GM13977 (cell line): ENCODE results near the gene PDGFA.

Experiments used
- DNase-seq: peaks from one replicate; pipeline ENCODE4 v3.0.0; 2012; ENCODE audit warnings: low spot score
- in situ Hi-C: fragments of 300-500 bp; cut with MboI; formaldehyde crosslinking; loops from one replicate; pipeline ENCODE4 v1.12.0; 2022; ENCODE audit warnings: low sequenced_read_pairs, low pct_unique_long_range_greater_than_20kb, mixed read lengths, inconsistent platforms; ENCODE audit not compliant: unreplicated experiment
- TF ChIP-seq, protein P1 (sequence below): IDR thresholded peaks from 2 replicates; pipeline ENCODE4 v1.5.1; 2012; ENCODE audit warnings: mild to moderate bottlenecking, control low read depth; ENCODE audit not compliant: insufficient read depth; ENCODE audit errors: extremely low read depth, missing control alignments

Gene PDGFA

DNA sequence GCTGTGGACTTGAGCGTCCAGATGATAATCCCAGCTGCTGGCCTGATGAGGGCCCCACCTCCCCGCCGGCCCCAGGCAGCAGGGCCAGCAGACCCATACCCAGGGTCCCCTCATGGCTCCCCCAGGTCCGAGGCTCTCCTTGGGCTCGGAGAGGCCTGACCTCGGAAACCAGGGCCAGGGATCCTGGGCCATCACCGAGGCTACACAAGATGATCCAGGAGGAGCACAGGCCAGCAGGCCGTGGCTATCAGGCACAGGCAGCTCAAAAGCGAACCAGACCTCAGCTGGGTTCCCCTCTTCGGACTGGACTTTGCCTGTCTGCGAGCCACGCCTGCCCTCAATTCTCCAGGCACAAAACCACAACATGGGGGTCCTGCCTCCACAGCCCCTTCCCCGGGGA lies 17.4 kb downstream of the PDGFA start:
- in situ Hi-C loops, result no loop called here
- DNase-seq, result no peak
- TF ChIP-seq, protein P1, sequence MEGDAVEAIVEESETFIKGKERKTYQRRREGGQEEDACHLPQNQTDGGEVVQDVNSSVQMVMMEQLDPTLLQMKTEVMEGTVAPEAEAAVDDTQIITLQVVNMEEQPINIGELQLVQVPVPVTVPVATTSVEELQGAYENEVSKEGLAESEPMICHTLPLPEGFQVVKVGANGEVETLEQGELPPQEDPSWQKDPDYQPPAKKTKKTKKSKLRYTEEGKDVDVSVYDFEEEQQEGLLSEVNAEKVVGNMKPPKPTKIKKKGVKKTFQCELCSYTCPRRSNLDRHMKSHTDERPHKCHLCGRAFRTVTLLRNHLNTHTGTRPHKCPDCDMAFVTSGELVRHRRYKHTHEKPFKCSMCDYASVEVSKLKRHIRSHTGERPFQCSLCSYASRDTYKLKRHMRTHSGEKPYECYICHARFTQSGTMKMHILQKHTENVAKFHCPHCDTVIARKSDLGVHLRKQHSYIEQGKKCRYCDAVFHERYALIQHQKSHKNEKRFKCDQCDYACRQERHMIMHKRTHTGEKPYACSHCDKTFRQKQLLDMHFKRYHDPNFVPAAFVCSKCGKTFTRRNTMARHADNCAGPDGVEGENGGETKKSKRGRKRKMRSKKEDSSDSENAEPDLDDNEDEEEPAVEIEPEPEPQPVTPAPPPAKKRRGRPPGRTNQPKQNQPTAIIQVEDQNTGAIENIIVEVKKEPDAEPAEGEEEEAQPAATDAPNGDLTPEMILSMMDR, result no peak

DNA sequence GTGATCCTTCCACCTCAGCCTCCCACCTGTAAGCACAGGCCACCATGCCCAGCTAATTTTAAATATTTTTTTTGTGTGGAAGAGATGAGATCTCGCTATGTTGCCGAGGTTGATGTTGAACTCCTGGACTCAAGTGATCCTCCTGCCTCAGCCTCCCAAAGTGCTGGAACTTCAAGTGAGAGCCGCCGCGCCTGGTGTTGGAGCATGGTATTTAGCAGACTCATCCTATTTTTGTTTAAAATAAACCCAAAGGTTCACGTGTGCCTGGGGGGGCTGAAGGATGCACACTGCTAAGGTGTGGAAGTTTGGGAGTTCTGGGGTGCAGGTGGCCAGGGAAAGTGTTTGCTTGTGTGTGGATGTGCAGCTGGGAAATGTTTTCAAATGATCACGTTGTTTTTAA lies 18.1 kb downstream of the PDGFA start:
- DNase-seq, result no peak
- in situ Hi-C loops, result no loop called here
- TF ChIP-seq, protein P1, result no peak

DNA sequence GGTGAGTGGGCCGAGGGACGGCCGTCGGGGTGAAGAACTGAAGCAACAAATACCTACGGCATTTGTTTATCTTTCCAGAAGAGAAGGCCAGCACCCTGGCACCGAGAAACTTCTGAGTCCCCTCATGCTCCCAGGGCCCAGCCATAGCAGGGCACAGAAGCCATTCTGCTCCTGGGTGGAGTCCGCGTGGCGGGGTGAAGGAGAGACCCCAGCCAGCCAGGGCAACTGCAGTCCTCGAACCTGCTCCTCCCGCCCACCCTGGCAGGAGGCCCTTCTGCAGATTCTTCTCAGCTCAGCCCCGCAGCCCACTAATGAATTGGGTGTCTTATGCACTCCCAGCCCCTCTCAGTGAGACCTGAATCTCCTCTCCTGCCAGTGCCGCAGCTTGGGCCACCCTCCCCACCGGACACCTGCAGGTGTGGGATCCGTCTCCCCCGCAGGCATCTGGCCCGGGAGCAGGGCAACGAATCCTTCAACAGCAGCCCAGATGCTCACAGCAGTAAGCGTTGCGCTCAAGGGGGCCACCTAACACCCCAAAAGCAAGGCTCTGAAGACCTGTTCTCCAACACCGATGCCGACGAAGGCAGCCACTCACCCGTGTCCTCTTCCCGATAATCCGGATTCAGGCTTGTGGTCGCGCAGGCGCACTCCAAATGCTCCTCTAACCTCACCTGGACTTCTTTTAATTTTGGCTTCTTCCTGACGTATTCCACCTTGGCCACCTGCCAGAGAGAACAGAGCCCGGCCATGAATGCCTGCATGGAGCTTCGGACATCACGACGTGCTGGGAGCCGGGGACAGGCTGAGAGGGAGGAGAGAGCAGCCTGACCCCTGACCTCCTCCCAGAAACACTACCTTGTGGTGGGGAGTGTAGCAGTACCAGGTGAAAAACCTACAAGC lies 18.9 kb downstream of the PDGFA start:
- DNase-seq, result no peak
- in situ Hi-C loops, result no loop called here
- TF ChIP-seq, protein P1, result no peak

DNA sequence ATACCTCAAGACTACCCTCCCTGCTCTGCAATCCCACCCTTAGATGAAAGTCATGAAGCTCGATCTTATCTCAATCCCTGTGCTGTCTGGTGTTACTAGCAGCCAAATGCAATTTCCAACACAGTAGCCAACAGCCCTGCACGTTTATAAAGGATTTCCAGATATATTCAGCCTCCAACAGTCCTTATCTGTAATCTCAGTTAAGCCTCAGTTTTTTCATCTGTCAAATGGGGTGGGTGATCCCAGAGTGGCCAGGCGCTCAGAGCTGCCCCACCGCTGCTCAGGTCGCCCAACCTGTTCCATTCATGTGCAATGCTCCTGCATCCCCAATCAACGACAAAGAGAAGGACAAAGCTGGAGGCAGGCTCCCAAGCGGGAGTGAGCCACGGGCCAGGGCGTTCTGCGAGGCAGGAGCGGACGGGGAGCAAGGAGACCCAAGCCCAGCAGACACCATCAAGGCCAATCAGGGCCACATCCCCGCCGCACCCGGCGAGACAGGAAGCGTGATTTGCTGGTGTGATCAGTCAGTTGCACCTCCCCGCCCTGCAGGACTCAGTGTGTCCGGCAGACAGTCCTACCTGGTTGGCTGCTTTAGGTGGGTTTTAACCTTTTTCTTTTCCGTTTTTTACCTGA lies 19.7 kb downstream of the PDGFA start:
- TF ChIP-seq, protein P1, result no peak
- no peak for DNase-seq
- in situ Hi-C loops, result no loop called here

DNA sequence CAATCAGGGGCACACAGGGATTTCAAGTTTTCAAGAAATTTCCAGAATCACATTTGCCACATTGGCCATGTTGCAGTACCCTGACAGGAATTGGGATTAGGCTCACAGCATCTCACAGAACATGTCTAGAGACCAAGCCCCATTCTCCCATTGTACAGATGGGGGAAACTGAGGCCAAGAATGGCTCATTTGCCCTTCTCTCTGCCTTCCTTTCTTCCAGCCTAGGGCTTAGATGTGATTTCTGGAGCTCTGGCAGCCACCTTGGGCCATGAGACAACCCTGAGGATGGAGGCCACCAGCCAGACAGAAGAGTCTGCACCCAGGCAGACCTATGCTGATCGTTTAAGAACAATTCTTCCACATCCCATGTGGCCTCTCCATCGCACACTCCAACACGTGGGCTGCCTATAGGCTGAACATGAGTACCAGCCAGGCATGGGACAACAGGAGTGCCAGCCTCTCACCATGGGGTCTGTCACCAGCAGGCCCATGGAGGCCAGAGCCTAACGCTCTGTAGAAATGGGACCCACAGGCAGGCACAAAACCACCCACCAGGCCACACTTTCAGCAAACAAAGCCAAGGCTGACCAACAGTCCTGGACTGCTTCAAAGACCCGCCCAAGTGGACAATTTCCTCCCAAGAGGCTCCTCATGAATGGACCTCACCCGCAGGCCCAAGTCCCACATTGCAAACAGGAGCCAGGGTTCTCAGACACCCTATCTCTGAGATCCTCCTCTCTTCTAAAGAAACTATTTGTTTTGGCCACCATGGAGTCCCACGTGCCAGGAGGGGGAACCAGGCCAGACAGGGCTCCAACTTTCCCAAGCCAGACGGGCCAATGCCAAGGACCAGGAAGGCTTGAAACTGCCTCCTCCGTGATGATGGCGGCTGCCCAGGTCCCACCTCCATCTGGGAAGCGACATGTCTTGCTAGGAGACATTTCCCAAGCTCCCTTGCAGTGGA lies 20.7 kb downstream of the PDGFA start:
- TF ChIP-seq, protein P1, result no peak
- in situ Hi-C loops, result no loop called here
- DNase-seq, result no peak
